GM12878 (cell line): ENCODE measurements around the gene GJC3. TPM values are rescaled to one million over a fixed set of nuclear protein-coding genes. Genes with fewer than 3 reads are reported as not detected.
"Not testable (repeated sequence)": the region's sequence is repeated elsewhere in the genome, so short reads cannot be mapped to it uniquely, and the experiment has no call there.

Experiments used
- ATAC-seq: fragments of 200-7000 bp; cut with Tn5 transposase; 3 replicates; pipeline ENCODE4 v1.9.1; 2020; ENCODE audit warnings: mild to moderate bottlenecking, moderate library complexity
- BruUV-seq: library from RNA; stranded (reverse); fragments of 400-500 nt; replicated peaks from 2 replicates; lab custom pipeline; 2021; lab: Mats Ljungman, UMichigan
- CTCF ChIA-PET: fragments of 300-600 bp; sonication (Branson Sonifier 250); formaldehyde crosslinking; extraction: SDS; loops from one replicate; lab custom pipeline; 2021; ENCODE audit warnings: inconsistent platforms; lab: Yijun Ruan, JAX
- POLR2A ChIA-PET: fragments of 350-600 bp; formaldehyde crosslinking; extraction: SDS; loops from one replicate; lab custom pipeline; 2021; ENCODE audit warnings: inconsistent platforms; lab: Charles Lee
- RAD21 ChIA-PET: fragments of 300-600 bp; sonication (Branson Sonifier 250); formaldehyde crosslinking; loops from one replicate; lab custom pipeline; 2023; ENCODE audit warnings: antibody characterized with exemption; ENCODE audit not compliant: unreplicated experiment; lab: Charles Lee
- SMC1A ChIA-PET: fragments of 300-600 bp; sonication (Branson Sonifier 250); formaldehyde crosslinking; loops from one replicate; lab custom pipeline; 2023; ENCODE audit not compliant: unreplicated experiment, uncharacterized antibody; lab: Charles Lee
- DNase-seq: peaks from one replicate; pipeline ENCODE4 v3.0.0-alpha.2; 2011; ENCODE audit warnings: low read depth, low spot score
- FAIRE-seq: peaks from 3 replicates; lab custom pipeline; 2011; peaks lifted over from hg19 to GRCh38; lab: Jason Lieb, UNC
- H2AFZ ChIP-seq: 2 replicates; pipeline ENCODE4 v1.6.0; 2011; ENCODE audit warnings: low read depth, low read length, control low read depth; ENCODE audit not compliant: control insufficient read depth
- H3K27ac ChIP-seq: 2 replicates; pipeline ENCODE4 v1.5.1; 2011; ENCODE audit warnings: control low read depth; ENCODE audit not compliant: control insufficient read depth, insufficient read depth
- H3K27me3 ChIP-seq, 2 experiments: replicated peaks in 1 of 2; 2 replicates each; pipeline versions ENCODE4 v1.6.0 to v1.6.1; 2011; ENCODE audit warnings: low read length in 1 of 2; ENCODE audit not compliant: control insufficient read depth in 2 of 2, insufficient read depth in 2 of 2
- H3K36me3 ChIP-seq, 2 experiments: 2 replicates each; pipeline ENCODE4 v1.5.1; 2011; ENCODE audit warnings: low read length in 1 of 2; ENCODE audit not compliant: control insufficient read depth in 2 of 2, insufficient read depth in 2 of 2
- H3K4me1 ChIP-seq: 2 replicates; pipeline ENCODE4 v1.6.1; 2011; ENCODE audit warnings: mild to moderate bottlenecking, low read length, moderate library complexity, mixed read lengths; ENCODE audit not compliant: control insufficient read depth, insufficient read depth
- H3K4me2 ChIP-seq: 2 replicates; pipeline ENCODE4 v1.6.0; 2011; ENCODE audit warnings: control low read depth; ENCODE audit not compliant: control insufficient read depth, insufficient read depth
- H3K4me3 ChIP-seq: fragments of 200-600 bp; sonication (generic); 2 replicates; pipeline ENCODE4 v1.5.1; 2016
- H3K79me2 ChIP-seq: 2 replicates; pipeline ENCODE4 v1.6.0; 2011; ENCODE audit warnings: low read length; ENCODE audit not compliant: control insufficient read depth, insufficient read depth
- H3K9ac ChIP-seq: 2 replicates; pipeline ENCODE4 v1.8.0; 2011; ENCODE audit warnings: low read length, control low read depth, mixed read lengths; ENCODE audit not compliant: control insufficient read depth, insufficient read depth
- H3K9me3 ChIP-seq: replicated peaks from 3 replicates; pipeline ENCODE4 v1.5.1; 2011; ENCODE audit warnings: mild to moderate bottlenecking, low read length; ENCODE audit not compliant: control insufficient read depth, insufficient read depth
- H4K20me1 ChIP-seq: 2 replicates; pipeline ENCODE4 v1.6.0; 2011; ENCODE audit not compliant: control insufficient read depth, insufficient read depth
- CREM ChIP-seq: IDR thresholded peaks from 2 replicates; pipeline ENCODE4 v1.6.1; 2014; ENCODE audit warnings: antibody characterized with exemption, low read depth
- MYC ChIP-seq: IDR thresholded peaks from 2 replicates; pipeline ENCODE4 v1.6.1; 2011; ENCODE audit warnings: mild to moderate bottlenecking, low read length, moderate library complexity, inconsistent platforms; ENCODE audit not compliant: insufficient read depth, insufficient replicate concordance, insufficient read length, severe bottlenecking
- PML ChIP-seq: IDR thresholded peaks from 2 replicates; pipeline ENCODE4 v1.6.1; 2012; ENCODE audit warnings: low read length, inconsistent platforms
- RFX5 ChIP-seq: IDR thresholded peaks from 2 replicates; pipeline ENCODE4 v1.6.1; 2011; ENCODE audit warnings: low read depth, low read length, improper control_type of control experiment
- SMAD1 ChIP-seq: fragments of 450-650 bp; IDR thresholded peaks from 2 replicates; pipeline ENCODE4 v1.6.1; 2018; ENCODE audit warnings: mild to moderate bottlenecking, low read depth; ENCODE audit not compliant: partially characterized antibody
- SREBF1 ChIP-seq: IDR thresholded peaks from 2 replicates; pipeline ENCODE4 v1.6.1; 2012; ENCODE audit warnings: mild to moderate bottlenecking, low read length
- TCF7 ChIP-seq: IDR thresholded peaks from 2 replicates; pipeline ENCODE4 v1.6.1; 2014; ENCODE audit warnings: antibody characterized with exemption, borderline replicate concordance
- WGBS: methylation state at CpG from one replicate; pipeline ENCODE4 v1.1.6; 2016; ENCODE audit warnings: low lambda C conversion rate; ENCODE audit not compliant: insufficient replicate concordance, insufficient coverage; ENCODE audit errors: missing lambda C conversion rate; 5-methylcytosine and 5-hydroxymethylcytosine counted together
- in situ Hi-C: fragments of 300-500 bp; cut with MboI; formaldehyde crosslinking; loops from 9 replicates; pipeline ENCODE4 v1.14.3; 2018; ENCODE audit warnings: mixed read lengths
- intact Hi-C: fragments of 100-400 bp; cut with micrococcal nuclease; formaldehyde crosslinking; loops from one replicate; pipeline ENCODE4 v1.14.2; 2022; ENCODE audit not compliant: unreplicated experiment
- polyA plus RNA-seq, 11 experiments: library from polyadenylated mRNA; depleted of rRNA in 4 of 11; unstranded in 6 of 11; stranded (reverse) in 5 of 11; fragments of >200 nt; fragmentation: Nextera tagmentation in 4 of 11; fragmentation: Illumina TruSeq in 1 of 11; extraction: Ambion mirVana in 4 of 11; extraction: Trizol in 1 of 11; gene quantifications; 1 replicate in 1 of 11; 2 replicates in 10 of 11; pipeline versions ENCODE4 v1.2.1 to v1.2.3, GENCODE V29; 2011 to 2016; ENCODE audit warnings: inconsistent platforms in 2 of 11, missing spikeins in 2 of 11, low read depth in 1 of 11
- total RNA-seq, 4 experiments: library from RNA; depleted of rRNA in 3 of 4; stranded (reverse); fragments of >200 nt in 3 of 4; fragmentation: Illumina TruSeq in 1 of 4; extraction: Trizol in 1 of 4; gene quantifications; 2 replicates each; pipeline versions ENCODE4 v1.2.1 to v1.2.3, GENCODE V29; 2013 to 2021
- TF ChIP-seq, protein P1 (sequence below): IDR thresholded peaks from 2 replicates; pipeline ENCODE4 v1.6.1; 2011; ENCODE audit warnings: low read depth, mild to moderate bottlenecking, low read length, moderate library complexity, borderline replicate concordance; ENCODE audit errors: extremely low read depth
- TF ChIP-seq, protein P2 (sequence below): IDR thresholded peaks from 2 replicates; pipeline ENCODE4 v1.6.1; 2011; ENCODE audit warnings: borderline replicate concordance, low read depth, mild to moderate bottlenecking, moderate library complexity, low read length; ENCODE audit not compliant: insufficient read depth, poor library complexity, severe bottlenecking

Gene GJC3
- total and polyA plus RNA-seq, 10 of the 15 experiments (the other 5 are each of a cell fraction or from before 2014, with no cell fraction given): 0.06 to 0.18 (median 0.09) TPM; not detected in 6

- intact Hi-C loops: loop anchor here (5.0 kb wide), 2 partner anchors 62 to 153 kb away; partner anchors contain the start of gene MBLAC1
These were observed 45.3 kb upstream of the GJC3 start for GRCh38 chr7:99974681-99975080.

DNA sequence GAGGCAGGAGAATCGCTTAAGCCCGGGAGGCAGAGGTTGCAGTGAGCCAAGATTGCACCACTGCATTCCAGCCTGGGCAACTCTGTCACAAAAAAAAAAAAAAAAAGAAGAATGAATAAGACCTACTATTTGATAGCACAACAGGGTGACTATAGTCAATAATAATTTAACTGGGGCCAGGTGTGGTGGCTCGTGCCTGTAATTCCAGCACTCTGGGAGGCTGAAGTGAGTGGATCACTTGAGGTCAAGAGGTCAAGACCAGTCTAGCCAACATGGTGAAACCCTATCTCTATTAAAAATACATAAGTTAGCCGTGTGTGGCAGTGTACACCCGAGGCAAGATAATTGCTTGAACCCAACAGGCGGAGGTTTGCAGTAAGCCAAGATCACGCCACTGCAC, 44.4 kb upstream of the GJC3 start:
- H3K9me3 ChIP-seq, POLR2A ChIA-PET, intact Hi-C loops, H3K4me2 ChIP-seq, H3K36me3 ChIP-seq, H3K4me1 ChIP-seq, DNase-seq, H4K20me1 ChIP-seq, H3K27ac ChIP-seq, in situ Hi-C loops, SMC1A ChIA-PET, H3K27me3 ChIP-seq, ATAC-seq, H3K79me2 ChIP-seq, BruUV-seq, RAD21 ChIA-PET, H2AFZ ChIP-seq, FAIRE-seq, H3K9ac ChIP-seq, H3K4me3 ChIP-seq: not testable (repeated sequence)
- CTCF ChIA-PET: interaction anchor here (1.4 kb wide), 1 partner anchor 157 kb away, joined by 3 read pairs; no protein-coding TSS in a partner anchor
- 51% methylated on average over 7 of the region's 7 CpGs for WGBS

More at GRCh38 chr7:99974681-99975080, 45.3 kb upstream of the GJC3 start:
- Histone ChIP-seq H3K4me3 (no peak overlapping the region), H4K20me1 (no peaks in the 10 kb centered on the region), H3K4me2 (no peak overlapping the region), H3K36me3 (no peaks in the 10 kb centered on the region), H3K9me3 (no peaks in the 10 kb centered on the region), H2AFZ (no peak overlapping the region), H3K79me2 (no peaks in the 10 kb centered on the region), H3K4me1 (no peaks in the 10 kb centered on the region), H3K27me3 (no peaks in the 10 kb centered on the region), H3K27ac (no peak overlapping the region), H3K9ac (no peak overlapping the region)
- POLR2A ChIA-PET: no interaction called here
- in situ Hi-C loops: no loop called here
- no TSS peak for BruUV-seq
- CTCF ChIA-PET: interaction anchor here (0.5 to 7.3 kb wide), 2 partner anchors 16 to 70 kb away, joined by 4 to 66 read pairs; no protein-coding TSS in a partner anchor
- DNase-seq: no peak
- TF ChIP-seq SMAD1 (no peak), TCF7 (no peak), CREM (no peak), RFX5 (no peak), PML (no peak), SREBF1 (no peak), MYC (no peak)
- TF ChIP-seq, protein P1, sequence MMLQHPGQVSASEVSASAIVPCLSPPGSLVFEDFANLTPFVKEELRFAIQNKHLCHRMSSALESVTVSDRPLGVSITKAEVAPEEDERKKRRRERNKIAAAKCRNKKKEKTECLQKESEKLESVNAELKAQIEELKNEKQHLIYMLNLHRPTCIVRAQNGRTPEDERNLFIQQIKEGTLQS: no peak
- TF ChIP-seq, protein P2, sequence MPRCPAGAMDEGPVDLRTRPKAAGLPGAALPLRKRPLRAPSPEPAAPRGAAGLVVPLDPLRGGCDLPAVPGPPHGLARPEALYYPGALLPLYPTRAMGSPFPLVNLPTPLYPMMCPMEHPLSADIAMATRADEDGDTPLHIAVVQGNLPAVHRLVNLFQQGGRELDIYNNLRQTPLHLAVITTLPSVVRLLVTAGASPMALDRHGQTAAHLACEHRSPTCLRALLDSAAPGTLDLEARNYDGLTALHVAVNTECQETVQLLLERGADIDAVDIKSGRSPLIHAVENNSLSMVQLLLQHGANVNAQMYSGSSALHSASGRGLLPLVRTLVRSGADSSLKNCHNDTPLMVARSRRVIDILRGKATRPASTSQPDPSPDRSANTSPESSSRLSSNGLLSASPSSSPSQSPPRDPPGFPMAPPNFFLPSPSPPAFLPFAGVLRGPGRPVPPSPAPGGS: no peak
- ATAC-seq: no peak
- WGBS: 0% methylated on average over 1 of the region's 1 CpG
- SMC1A ChIA-PET: no interaction called here
- RAD21 ChIA-PET: no interaction called here
- FAIRE-seq: no peak
